BE2C (cell line): ENCODE results near the gene FBLN1.

Experiments
- DNase-seq: peaks from one replicate; pipeline ENCODE4 v3.0.0-alpha.2; 2020
- H3K27me3 ChIP-seq: fragments of 250-450 bp; sonication (Bioruptor Pico); 2 replicates; pipeline ENCODE4 v1.5.1; 2020; ENCODE audit warnings: mild to moderate bottlenecking
- H3K36me3 ChIP-seq: fragments of 250-450 bp; sonication (Bioruptor Pico); 2 replicates; pipeline ENCODE4 v1.5.1; 2020; ENCODE audit warnings: mild to moderate bottlenecking
- H3K4me1 ChIP-seq: fragments of 250-450 bp; sonication (Bioruptor Pico); 2 replicates; pipeline ENCODE4 v1.5.1; 2020
- H3K4me3 ChIP-seq: 2 replicates; pipeline ENCODE4 v1.5.1; 2011; ENCODE audit warnings: low read depth, low read length
- H3K9me3 ChIP-seq: fragments of 250-450 bp; sonication (Bioruptor Pico); 2 replicates; pipeline ENCODE4 v1.5.1; 2020
- CTCF ChIP-seq: IDR thresholded peaks from 2 replicates; pipeline ENCODE4 v1.5.1; 2012; ENCODE audit warnings: mild to moderate bottlenecking, low read depth, low read length

FBLN1 gene

GRCh38 chr22:45496451-45496941 lies 6.2 kb upstream of the FBLN1 start:
- Histone ChIP-seq H3K27me3 (no peaks in the 10 kb centered on the region), H3K9me3 (no peaks in the 10 kb centered on the region), H3K4me3 (no peak overlapping the region), H3K36me3 (no peaks in the 10 kb centered on the region), H3K4me1 (no peaks in the 10 kb centered on the region)
- TF ChIP-seq CTCF = no peak
- DNase-seq = no peak

GRCh38 chr22:45497351-45498145 lies 5.1 kb upstream of the FBLN1 start:
- DNase-seq = no peak
- Histone ChIP-seq H3K36me3 (no peaks in the 10 kb centered on the region), H3K4me3 (no peak overlapping the region), H3K27me3 (no peaks in the 10 kb centered on the region), H3K9me3 (no peaks in the 10 kb centered on the region), H3K4me1 (no peaks in the 10 kb centered on the region)
- no peak for TF ChIP-seq CTCF

- no peak overlapping the region for H3K4me3 ChIP-seq
- no peaks in the 10 kb centered on the region for H3K9me3 ChIP-seq
- no peaks in the 10 kb centered on the region for H3K36me3 ChIP-seq
- no peaks in the 10 kb centered on the region for H3K27me3 ChIP-seq
- TF ChIP-seq CTCF = no peak
- peak; percentile 25 for DNase-seq
- H3K4me1 ChIP-seq = no peaks in the 10 kb centered on the region
These were observed 2.9 kb upstream of the FBLN1 start for GRCh38 chr22:45499746-45500145.

- TF ChIP-seq CTCF = no peak
- no peaks in the 10 kb centered on the region for H3K4me1 ChIP-seq
- H3K9me3 ChIP-seq = no peaks in the 10 kb centered on the region
- no peaks in the 10 kb centered on the region for H3K36me3 ChIP-seq
- DNase-seq = no peak
- peak overlapping the region; percentile 59 for H3K4me3 ChIP-seq
- H3K27me3 ChIP-seq = no peaks in the 10 kb centered on the region
These were observed 550 bp downstream of the FBLN1 start for GRCh38 chr22:45503050-45503815.

GRCh38 chr22:45503816-45504372 lies 1.2 kb downstream of the FBLN1 start:
- no peaks in the 10 kb centered on the region for H3K4me1 ChIP-seq
- no peak for DNase-seq
- peak overlapping the region; percentile 59 for H3K4me3 ChIP-seq
- TF ChIP-seq CTCF = no peak
- H3K36me3 ChIP-seq = no peaks in the 10 kb centered on the region
- H3K9me3 ChIP-seq = no peaks in the 10 kb centered on the region
- no peaks in the 10 kb centered on the region for H3K27me3 ChIP-seq
